HG02885 (cell line): ENCODE measurements around the gene GGTLC2.
"Not testable (repeated sequence)": the region's sequence is repeated elsewhere in the genome, so short reads cannot be mapped to it uniquely, and the experiment has no call there.

Experiments
- ATAC-seq: cut with Tn5 transposase; IDR thresholded peaks from one replicate; pipeline ENCODE4 v1.9.1; 2021; ENCODE audit warnings: mild to moderate bottlenecking; ENCODE audit not compliant: unreplicated experiment, poor library complexity

GGTLC2 gene

GRCh38 chr22:22644314-22644713, at the start of gene GGTLC2:
Gene GGTLC2 (plus strand): TSS chr22:22644614. CDS start chr22:22646346, 1,732 bp downstream.
- not testable (repeated sequence) for ATAC-seq

DNA sequence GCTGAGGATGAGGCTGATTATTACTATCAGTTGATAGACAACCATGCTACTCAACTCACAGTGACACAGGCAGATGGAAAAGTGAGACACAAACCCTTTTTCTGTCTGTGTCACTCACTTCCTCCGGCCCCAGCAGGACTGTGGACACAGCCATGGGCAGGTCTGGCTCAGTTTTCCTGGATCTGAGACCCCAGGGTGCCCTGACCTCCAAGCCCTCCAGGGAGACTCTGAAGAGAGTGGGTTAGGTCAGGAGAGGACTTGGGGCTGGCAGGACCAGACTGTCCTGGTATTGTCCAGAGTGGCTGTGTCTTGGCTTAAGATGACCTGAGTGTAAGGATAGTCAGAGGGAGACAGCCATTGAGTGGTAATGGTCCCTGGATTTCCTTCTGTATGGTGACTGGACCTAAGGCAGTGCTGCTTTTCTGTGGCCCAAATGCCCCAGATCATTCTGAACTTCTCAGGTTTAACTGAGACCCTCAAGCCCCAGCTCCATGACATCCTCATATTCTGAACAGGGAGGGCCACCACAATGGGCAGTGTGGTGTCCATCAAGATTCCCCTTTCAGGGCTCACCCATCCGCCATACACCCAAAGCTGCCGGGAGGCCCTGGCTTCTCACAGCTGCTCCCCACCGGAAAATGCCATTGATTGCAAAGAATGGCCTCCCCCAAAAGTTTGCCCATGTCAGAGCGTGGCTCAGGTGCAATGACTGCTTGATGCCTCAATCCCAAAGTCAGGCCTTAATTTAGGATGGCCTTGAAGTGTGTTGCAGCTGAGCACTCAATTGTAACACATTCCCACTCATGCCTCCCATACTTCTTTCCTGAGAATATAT, 49.2 kb upstream of the GGTLC2 start:
- ATAC-seq = no peak

GRCh38 chr22:22598144-22598543, 46.3 kb upstream of the GGTLC2 start:
- ATAC-seq = no peak

DNA sequence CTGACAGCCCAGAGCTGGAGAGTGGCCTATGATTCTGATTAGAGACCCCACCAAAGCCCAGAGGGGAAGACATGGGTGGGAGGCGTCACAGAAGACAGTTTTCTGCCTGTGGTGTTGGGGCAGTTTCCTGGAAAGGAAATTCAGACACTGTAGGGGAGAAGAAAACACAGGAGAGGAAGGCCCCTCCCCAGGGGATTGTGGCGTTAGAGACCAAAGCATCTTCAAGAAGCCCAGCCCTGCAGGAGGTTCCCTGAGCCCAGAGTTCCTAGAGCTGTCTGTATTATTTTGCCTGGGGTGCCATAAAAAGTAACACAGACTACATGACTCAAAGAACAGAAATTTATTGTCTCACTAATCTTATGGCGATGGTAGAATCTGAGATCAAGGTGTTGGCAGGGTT, 45.2 kb upstream of the GGTLC2 start:
- no peak for ATAC-seq

DNA sequence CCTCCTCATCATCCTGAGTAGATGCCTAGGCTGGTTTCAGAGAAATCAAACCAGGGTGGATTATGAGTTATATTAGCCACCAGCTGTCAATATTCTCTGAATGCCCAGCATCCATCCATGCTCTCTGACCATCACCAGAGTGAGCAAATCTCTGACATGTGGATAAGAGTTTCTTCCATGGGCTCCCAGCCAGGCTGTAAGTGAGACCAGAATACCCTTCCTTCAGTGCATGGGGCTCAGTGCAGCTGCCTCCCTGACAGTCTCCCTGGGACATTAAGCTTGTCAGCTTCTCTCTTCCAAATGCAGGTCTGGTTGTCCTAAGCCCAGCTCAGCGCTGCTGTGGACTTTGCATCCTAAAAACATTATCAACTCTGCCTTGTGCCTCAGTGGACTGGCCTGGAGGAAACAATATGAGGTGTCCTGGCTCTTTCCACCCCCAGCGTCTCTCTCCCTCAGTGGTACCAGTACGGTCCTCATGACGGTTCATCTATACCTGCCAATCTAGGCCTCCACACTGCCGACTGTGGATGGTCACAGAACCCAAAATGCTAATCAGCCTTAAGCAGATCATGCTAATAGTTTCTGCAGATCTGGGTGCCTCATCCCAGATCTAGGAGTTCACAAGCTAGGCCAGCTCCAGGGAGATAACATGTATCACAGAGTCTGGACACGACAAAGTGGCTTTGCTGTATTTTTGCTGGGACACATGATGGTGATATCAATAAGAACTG, 43.7 kb upstream of the GGTLC2 start:
- no peak for ATAC-seq

DNA sequence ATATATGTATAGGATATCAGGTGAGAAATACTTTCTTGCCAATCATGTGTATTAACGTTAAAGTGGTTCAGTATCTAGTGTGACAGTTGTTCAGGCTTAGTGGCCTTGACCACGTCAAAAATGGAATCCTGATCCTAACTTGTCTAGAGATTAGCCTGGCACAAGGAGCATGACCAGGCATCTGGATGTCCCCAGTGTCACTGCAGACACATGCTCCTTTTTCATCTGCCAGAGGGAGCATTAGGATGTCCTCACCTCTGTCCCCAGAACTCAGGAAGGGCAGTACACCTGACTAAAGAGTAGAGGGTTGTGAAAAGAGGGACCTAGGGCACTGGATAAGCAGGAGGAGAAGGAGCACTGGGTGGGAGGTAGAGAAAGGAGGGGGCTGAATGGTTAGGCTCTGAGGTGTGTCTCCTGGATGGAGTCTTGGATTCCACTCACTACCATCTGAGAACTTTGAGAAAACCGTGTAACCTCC, 40.9 kb upstream of the GGTLC2 start:
- ATAC-seq = no peak

DNA sequence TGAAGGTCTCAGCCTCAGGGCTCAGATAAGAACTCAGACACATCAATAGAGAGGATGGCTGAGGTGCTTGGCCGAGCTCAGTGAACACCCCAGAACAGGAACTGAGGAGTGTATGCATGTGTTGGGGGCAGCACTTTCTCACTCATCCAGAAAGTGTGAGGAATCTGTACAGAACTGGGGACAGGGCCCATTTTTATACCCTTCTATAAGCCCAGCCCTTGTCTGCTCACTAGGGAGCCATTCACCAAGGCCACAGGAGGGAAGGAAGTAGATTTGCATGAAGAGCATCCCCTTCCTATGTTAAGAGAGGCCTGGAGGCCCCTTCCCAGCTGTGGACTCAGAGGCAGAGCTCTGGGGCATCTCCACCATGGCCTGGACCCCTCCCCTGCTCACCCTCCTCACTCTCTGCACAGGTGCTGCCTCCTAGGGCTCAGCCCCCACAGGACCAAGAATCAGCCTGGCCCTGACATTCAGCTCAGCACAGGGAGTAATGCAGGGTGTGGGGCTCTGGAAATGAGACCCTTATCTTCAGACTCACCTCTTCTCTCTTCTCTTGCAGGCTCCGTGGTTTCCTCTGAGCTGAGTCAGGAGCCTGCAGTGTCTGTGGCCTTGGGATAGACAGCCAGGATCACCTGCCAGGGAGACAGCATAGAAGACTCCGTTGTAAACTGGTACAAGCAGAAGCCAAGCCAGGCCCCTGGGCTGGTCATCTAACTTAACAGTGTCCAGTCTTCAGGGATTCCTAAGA, 39.9 kb upstream of the GGTLC2 start:
- no peak for ATAC-seq

DNA sequence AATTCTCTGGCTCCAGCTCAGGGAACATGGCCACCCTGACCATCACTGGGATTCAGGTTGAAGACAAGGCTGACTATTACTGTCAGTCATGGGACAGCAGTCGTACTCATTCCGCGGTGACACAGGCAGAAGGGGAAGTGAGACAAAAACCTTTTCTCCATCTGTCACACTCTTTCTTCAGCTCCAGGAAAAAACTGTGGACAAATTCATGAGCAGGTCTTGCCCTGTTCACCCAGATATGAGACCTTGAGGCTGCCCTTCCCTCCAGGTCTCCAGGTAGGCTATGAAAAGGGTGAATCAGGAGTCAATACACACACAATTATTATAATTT, 39.4 kb upstream of the GGTLC2 start:
- ATAC-seq = no peak

DNA sequence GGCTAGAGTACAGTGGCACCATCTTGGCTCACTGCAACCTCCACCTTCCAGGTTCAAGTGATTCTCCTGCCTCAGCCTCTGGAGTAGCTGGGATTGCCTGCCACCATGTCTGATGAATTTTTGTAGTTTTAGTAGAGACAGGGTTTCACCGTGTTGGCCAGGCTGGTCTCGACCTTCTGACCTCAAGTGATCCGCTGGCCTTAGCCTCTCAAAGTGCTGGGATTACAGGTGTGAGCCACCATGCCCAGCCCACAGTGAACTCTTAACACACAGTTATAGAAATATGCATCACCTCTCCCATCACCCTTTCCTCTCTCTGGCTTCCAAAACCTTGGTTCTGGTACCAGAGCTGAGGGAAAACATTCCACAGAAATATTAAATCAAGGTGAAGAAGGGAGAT, 36.4 kb upstream of the GGTLC2 start:
- not testable (repeated sequence) for ATAC-seq

DNA sequence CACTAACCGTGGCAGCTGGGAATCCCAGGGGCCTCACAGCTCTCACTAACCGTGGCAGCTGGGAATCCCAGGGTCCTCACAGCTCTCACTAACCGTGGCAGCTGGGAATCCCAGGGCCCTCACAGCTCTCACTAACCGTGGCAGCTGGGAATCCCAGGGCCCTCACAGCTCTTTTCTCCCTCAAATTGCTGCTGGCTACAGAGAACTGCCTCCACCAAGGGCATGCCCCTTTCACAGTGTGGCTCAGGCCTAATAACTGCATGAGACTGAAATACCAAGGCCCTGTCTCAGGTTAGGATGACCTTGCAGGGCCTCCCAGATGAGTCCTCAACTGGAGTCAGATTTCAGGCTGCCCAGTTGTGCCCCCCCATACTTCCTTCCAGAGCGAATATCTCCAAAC, 35.1 kb upstream of the GGTLC2 start:
- no peak for ATAC-seq

GRCh38 chr22:22612516-22612915, 31.9 kb upstream of the GGTLC2 start:
- ATAC-seq = no peak

- ATAC-seq = no peak
Observed at GRCh38 chr22:22614065-22614464, 30.3 kb upstream of the GGTLC2 start.

DNA sequence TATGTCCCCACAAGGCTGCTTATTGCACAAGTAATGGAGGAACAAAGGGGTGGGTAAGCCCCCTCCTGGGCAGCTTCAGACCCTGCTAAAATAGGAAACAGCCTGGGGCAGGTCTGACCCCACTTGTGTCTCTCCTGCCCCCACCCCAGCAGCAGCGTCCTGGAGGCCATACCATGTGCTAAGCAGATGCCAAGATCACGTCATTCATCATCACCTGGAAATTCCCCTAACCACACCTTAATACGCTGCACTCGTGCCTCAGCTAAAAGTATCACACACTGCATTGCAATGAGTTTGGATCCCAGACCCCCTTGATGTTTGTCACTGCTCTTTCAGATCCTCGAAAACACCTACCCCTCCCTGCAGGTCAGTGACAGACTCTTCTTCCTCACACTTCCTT, 27.8 kb upstream of the GGTLC2 start:
- no peak for ATAC-seq

DNA sequence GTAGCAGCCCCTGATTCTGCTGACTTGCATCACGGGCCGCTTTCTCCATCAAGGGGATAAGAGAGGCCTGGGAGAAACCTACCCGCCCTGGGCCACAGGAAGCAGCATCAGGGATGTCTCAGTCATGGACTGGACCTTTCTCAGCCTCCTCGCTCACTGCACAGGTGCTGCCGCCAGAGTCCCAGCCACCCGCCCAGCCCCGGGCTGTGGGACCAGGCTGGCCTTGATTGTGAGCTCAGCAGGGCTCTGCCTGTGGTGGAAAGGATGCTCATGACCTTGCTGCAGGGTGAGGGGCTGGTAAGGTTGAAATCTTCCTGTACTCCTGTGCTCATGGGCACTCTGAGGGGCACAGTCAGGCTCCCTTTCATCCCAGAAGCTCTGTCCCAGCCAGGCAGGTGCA, 26.0 kb upstream of the GGTLC2 start:
- no peak for ATAC-seq

- no peak for ATAC-seq
Observed at GRCh38 chr22:22618923-22619322, 25.5 kb upstream of the GGTLC2 start.

- ATAC-seq = no peak
Observed at GRCh38 chr22:22619765-22620414, 24.5 kb upstream of the GGTLC2 start.

- not testable (repeated sequence) for ATAC-seq
Observed at GRCh38 chr22:22628546-22629495, 15.6 kb upstream of the GGTLC2 start.

GRCh38 chr22:22631223-22631652, 13.2 kb upstream of the GGTLC2 start:
- not testable (repeated sequence) for ATAC-seq

- ATAC-seq = not testable (repeated sequence)
Observed at GRCh38 chr22:22632226-22632625, 12.2 kb upstream of the GGTLC2 start.
